GM12865 (cell line): ENCODE measurements around the gene ARVCF.

ENCODE experiments used
- DNase-seq: peaks from one replicate; pipeline ENCODE4 v3.0.0; 2010; ENCODE audit warnings: low read depth
- H3K4me3 ChIP-seq: 2 replicates; pipeline ENCODE4 v1.5.1; 2011; ENCODE audit warnings: mild to moderate bottlenecking, low read depth, low read length, control low read depth
- TF ChIP-seq, protein P1 (sequence below): IDR thresholded peaks from 2 replicates; pipeline ENCODE4 v1.5.1; 2011; ENCODE audit warnings: low read length, control low read depth, low read depth, inconsistent platforms; ENCODE audit not compliant: insufficient read depth; ENCODE audit errors: missing control alignments

ARVCF gene

DNA sequence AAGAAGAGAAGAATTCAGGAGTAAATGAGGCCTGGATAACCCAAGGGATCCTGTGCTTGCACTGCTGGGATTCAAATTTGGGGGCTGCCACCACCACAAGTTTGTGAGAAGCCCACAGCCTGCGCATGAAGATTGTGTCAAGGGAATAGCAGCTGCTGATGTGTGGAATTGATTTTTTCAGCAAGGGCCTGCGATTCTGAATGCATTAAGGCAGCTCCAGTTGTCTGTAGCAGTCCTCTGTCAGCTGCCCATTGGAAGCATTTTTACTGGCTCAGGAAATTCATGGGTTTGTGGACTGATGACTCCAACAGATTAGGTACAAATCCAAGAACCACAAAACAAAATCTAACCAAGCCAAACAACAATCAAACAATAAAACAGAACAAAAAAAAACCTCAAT lies 14.0 kb downstream of the ARVCF start:
- TF ChIP-seq, protein P1, sequence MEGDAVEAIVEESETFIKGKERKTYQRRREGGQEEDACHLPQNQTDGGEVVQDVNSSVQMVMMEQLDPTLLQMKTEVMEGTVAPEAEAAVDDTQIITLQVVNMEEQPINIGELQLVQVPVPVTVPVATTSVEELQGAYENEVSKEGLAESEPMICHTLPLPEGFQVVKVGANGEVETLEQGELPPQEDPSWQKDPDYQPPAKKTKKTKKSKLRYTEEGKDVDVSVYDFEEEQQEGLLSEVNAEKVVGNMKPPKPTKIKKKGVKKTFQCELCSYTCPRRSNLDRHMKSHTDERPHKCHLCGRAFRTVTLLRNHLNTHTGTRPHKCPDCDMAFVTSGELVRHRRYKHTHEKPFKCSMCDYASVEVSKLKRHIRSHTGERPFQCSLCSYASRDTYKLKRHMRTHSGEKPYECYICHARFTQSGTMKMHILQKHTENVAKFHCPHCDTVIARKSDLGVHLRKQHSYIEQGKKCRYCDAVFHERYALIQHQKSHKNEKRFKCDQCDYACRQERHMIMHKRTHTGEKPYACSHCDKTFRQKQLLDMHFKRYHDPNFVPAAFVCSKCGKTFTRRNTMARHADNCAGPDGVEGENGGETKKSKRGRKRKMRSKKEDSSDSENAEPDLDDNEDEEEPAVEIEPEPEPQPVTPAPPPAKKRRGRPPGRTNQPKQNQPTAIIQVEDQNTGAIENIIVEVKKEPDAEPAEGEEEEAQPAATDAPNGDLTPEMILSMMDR = no peak
- DNase-seq = no peak
- H3K4me3 ChIP-seq = no peak overlapping the region

DNA sequence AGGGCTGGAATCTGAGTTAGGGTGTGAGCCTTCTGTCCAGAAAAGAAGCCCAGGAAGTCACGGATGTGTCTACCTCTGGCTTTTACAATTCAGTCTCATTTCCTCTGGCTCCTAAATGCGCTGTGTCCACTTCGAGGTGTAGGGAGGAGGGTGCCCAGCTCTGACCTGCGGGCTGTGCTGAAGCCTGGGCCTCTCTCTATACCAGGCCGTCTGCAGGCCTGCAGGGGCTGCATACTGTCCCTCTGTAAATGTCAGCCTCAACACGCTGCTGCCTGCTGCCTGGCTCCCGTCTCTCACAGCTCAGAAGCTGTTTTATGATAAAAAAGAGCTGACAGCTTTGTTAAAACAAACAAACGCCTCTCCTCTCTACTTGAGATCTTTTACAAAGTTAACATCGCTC lies 14.5 kb downstream of the ARVCF start:
- TF ChIP-seq, protein P1 = no peak

DNA sequence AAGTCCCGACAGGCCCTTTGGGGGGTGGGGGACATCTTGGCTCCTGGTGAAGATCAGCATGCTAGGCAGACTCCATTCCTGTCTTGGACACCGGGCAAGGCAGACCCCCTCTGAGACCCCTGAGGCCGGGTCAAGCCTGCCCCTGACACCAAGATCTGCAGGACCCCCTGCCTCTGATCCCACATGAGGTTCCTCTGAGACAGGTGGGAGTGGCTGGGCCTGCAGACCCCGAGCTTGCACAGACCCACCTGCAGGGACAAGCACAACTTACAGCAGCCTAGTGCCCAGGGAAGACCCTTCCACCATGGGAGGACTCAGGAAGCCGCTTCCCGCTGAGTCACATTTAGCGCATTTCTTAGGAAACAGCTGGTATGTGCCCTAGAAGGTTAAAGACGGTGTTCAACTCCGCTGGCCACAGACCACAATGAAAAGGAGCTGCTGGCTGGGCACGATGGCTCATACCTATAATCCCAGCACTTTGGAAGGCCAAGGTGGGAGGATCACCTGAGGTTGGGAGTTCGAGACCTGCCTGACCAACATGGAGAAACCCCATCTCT lies 15.5 kb downstream of the ARVCF start:
- TF ChIP-seq, protein P1 = no peak
- no peak for DNase-seq
- no peak overlapping the region for H3K4me3 ChIP-seq

More for the DNA sequence above, 14.5 kb downstream of the ARVCF start:
- H3K4me3 ChIP-seq = no peak overlapping the region
- DNase-seq = no peak

DNA sequence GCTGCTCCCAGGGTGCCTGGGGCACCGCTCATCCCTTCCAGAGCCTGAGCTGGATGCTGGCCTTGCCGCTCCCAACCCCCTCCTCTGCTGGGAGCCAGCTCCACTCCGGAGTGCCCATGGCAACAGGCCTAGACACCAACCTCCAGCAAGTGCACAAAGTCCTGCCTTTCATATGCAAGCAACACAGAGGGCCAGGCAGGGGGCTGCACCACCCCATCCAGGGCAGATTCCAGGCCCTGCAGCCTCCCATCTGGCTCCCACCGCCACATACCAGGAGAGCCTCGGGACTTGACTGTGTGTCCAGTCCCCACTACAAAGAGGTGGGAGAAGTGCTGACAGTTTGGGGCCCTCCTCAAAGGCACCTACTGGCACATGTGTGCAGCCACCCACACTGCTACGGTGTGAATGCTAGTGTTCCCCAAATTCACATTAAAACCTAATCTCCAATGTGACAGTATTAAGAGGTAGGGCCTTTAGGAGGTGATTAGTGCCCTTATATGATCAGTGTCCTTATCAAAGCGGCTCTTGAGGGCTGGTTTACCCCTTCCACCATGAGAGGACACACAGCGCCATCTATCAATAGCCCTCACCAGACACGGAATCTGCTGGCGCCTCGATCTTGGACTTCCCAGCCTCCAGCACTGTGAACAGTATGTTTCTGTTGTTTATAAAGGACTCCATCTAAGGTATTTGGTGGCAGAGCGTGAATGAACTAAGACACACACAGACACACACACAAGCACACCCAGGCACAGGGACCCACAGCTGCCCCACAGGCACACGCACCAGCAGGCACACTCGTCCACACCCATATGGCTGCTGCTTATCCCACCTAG lies 16.2 kb downstream of the ARVCF start:
- TF ChIP-seq, protein P1 = no peak
- no peak for DNase-seq
- H3K4me3 ChIP-seq = no peak overlapping the region

DNA sequence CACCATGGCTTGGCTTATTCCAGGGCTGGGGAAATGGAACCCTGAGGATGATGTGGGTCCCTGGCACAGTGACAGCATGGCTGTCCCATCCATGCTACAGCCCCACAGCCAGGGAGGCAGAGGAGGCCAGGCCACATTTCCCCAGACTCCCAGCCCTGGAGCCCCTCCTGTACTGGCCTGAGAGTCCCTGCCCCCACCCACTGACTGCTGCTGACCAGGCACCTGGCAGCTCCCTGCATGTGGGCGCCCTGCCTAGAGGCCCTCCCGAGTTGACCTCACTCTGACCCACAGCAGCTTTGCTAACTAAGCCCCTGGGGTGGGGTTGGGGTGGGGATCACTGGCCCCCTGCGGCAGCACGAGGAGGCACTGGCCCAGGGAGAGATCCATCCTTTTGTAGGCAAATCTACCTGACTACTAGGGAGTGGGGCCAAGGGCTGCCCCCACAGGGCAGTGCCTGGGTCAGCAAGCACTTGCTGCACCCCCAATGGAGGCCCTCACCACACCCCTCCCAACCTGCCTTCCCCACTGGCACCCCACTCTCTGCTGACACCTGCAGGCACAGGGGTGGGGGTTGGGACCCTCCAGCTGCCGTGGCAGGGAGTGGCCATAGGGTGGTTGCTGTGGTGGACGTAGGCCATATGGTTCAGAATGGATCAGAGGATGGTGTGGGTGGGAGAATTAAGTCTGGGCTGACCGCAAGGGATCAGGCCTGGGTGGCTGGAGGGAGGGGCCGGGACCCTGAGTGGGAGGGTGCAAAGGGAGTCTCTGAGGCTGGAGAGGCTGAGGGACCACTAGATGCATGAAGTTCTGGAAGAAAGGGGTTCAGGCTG lies 17.4 kb downstream of the ARVCF start:
- DNase-seq = no peak
- no peak overlapping the region for H3K4me3 ChIP-seq
- TF ChIP-seq, protein P1 = no peak

DNA sequence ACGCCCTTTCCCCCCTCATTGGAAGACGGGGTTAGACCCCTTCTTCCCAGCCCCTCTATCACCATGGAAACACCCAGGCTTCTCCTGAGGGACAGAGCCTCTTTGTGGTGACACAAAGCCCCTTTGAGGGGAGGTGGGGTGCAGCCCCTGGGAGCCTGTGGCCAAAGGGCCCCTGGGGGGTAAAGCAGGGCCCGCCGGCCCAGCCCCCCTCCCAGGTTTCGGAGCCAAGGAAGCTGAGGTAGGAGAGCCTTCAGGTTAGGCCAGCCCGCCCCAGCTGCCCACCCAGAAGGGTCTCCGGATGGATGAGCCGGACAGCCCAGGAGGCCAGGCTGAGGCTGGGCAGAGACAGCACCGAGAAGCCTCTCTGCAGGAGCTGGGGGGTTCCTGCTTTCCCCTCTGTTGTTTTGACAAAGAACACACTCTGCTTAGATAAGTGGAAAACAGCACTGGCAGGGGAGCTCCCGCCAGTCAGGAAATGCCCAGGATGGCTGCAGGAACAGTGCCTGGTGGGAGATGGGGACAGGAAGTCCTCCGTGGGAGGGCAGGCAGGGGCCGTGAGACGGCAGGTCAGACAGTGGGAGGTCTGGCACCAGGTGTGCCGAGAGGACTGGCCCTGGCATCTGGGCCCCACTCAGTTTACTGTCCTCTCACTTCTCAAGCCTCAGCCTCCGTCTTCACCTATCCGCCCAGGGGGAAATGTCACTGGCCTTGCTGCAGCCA lies 18.2 kb downstream of the ARVCF start:
- DNase-seq = no peak
- no peak overlapping the region for H3K4me3 ChIP-seq
- TF ChIP-seq, protein P1 = no peak
